GM12878 (cell line): Measurements from ENCODE around the gene GARIN3. TPM values are rescaled to one million over a fixed set of nuclear protein-coding genes. Genes with fewer than 3 reads are reported as not detected.

Source experiments
- ATAC-seq: fragments of 200-7000 bp; cut with Tn5 transposase; 3 replicates; pipeline ENCODE4 v1.9.1; 2020; ENCODE audit warnings: mild to moderate bottlenecking, moderate library complexity
- BruUV-seq: library from RNA; stranded (reverse); fragments of 400-500 nt; replicated peaks from 2 replicates; lab custom pipeline; 2021; lab: Mats Ljungman, UMichigan
- CTCF ChIA-PET: fragments of 300-600 bp; sonication (Branson Sonifier 250); formaldehyde crosslinking; extraction: SDS; loops from one replicate; lab custom pipeline; 2021; ENCODE audit warnings: inconsistent platforms; lab: Yijun Ruan, JAX
- POLR2A ChIA-PET: fragments of 350-600 bp; formaldehyde crosslinking; extraction: SDS; loops from one replicate; lab custom pipeline; 2021; ENCODE audit warnings: inconsistent platforms; lab: Charles Lee
- RAD21 ChIA-PET: fragments of 300-600 bp; sonication (Branson Sonifier 250); formaldehyde crosslinking; loops from one replicate; lab custom pipeline; 2023; ENCODE audit warnings: antibody characterized with exemption; ENCODE audit not compliant: unreplicated experiment; lab: Charles Lee
- SMC1A ChIA-PET: fragments of 300-600 bp; sonication (Branson Sonifier 250); formaldehyde crosslinking; loops from one replicate; lab custom pipeline; 2023; ENCODE audit not compliant: unreplicated experiment, uncharacterized antibody; lab: Charles Lee
- DNase-seq: peaks from one replicate; pipeline ENCODE4 v3.0.0-alpha.2; 2011; ENCODE audit warnings: low read depth, low spot score
- FAIRE-seq: peaks from 3 replicates; lab custom pipeline; 2011; peaks lifted over from hg19 to GRCh38; lab: Jason Lieb, UNC
- H2AFZ ChIP-seq: 2 replicates; pipeline ENCODE4 v1.6.0; 2011; ENCODE audit warnings: low read depth, low read length, control low read depth; ENCODE audit not compliant: control insufficient read depth
- H3K27ac ChIP-seq: 2 replicates; pipeline ENCODE4 v1.5.1; 2011; ENCODE audit warnings: control low read depth; ENCODE audit not compliant: control insufficient read depth, insufficient read depth
- H3K27me3 ChIP-seq, 2 experiments: replicated peaks in 1 of 2; 2 replicates each; pipeline versions ENCODE4 v1.6.0 to v1.6.1; 2011; ENCODE audit warnings: low read length in 1 of 2; ENCODE audit not compliant: control insufficient read depth in 2 of 2, insufficient read depth in 2 of 2
- H3K36me3 ChIP-seq, 2 experiments: 2 replicates each; pipeline ENCODE4 v1.5.1; 2011; ENCODE audit warnings: low read length in 1 of 2; ENCODE audit not compliant: control insufficient read depth in 2 of 2, insufficient read depth in 2 of 2
- H3K4me1 ChIP-seq: 2 replicates; pipeline ENCODE4 v1.6.1; 2011; ENCODE audit warnings: mild to moderate bottlenecking, low read length, moderate library complexity, mixed read lengths; ENCODE audit not compliant: control insufficient read depth, insufficient read depth
- H3K4me2 ChIP-seq: 2 replicates; pipeline ENCODE4 v1.6.0; 2011; ENCODE audit warnings: control low read depth; ENCODE audit not compliant: control insufficient read depth, insufficient read depth
- H3K4me3 ChIP-seq: fragments of 200-600 bp; sonication (generic); 2 replicates; pipeline ENCODE4 v1.5.1; 2016
- H3K79me2 ChIP-seq: 2 replicates; pipeline ENCODE4 v1.6.0; 2011; ENCODE audit warnings: low read length; ENCODE audit not compliant: control insufficient read depth, insufficient read depth
- H3K9ac ChIP-seq: 2 replicates; pipeline ENCODE4 v1.8.0; 2011; ENCODE audit warnings: low read length, control low read depth, mixed read lengths; ENCODE audit not compliant: control insufficient read depth, insufficient read depth
- H3K9me3 ChIP-seq: replicated peaks from 3 replicates; pipeline ENCODE4 v1.5.1; 2011; ENCODE audit warnings: mild to moderate bottlenecking, low read length; ENCODE audit not compliant: control insufficient read depth, insufficient read depth
- H4K20me1 ChIP-seq: 2 replicates; pipeline ENCODE4 v1.6.0; 2011; ENCODE audit not compliant: control insufficient read depth, insufficient read depth
- EZH2 ChIP-seq: IDR thresholded peaks from 2 replicates; pipeline ENCODE4 v1.6.1; 2012; ENCODE audit warnings: low read depth, mild to moderate bottlenecking, control low read depth, inconsistent platforms, low read length, borderline replicate concordance; ENCODE audit not compliant: control insufficient read depth
- JUNB ChIP-seq: IDR thresholded peaks from 2 replicates; pipeline ENCODE4 v1.6.1; 2016; ENCODE audit warnings: antibody characterized with exemption, mild to moderate bottlenecking
- NBN ChIP-seq: fragments of 450-650 bp; IDR thresholded peaks from 2 replicates; pipeline ENCODE4 v1.6.1; 2016
- RAD21 ChIP-seq: IDR thresholded peaks from 2 replicates; pipeline ENCODE4 v1.6.1; 2011; ENCODE audit warnings: mild to moderate bottlenecking, low read depth, low read length, moderate library complexity; ENCODE audit not compliant: insufficient read depth
- RELB ChIP-seq: fragments of 450-650 bp; IDR thresholded peaks from 2 replicates; pipeline ENCODE4 v1.6.1; 2017; ENCODE audit warnings: low read depth, mild to moderate bottlenecking, moderate library complexity
- SMAD1 ChIP-seq: fragments of 450-650 bp; IDR thresholded peaks from 2 replicates; pipeline ENCODE4 v1.6.1; 2018; ENCODE audit warnings: mild to moderate bottlenecking, low read depth; ENCODE audit not compliant: partially characterized antibody
- STAT3 ChIP-seq: IDR thresholded peaks from 2 replicates; pipeline ENCODE4 v1.6.1; 2011; ENCODE audit warnings: low read depth, low read length, improper control_type of control experiment
- WGBS: methylation state at CpG from one replicate; pipeline ENCODE4 v1.1.6; 2016; ENCODE audit warnings: low lambda C conversion rate; ENCODE audit not compliant: insufficient replicate concordance, insufficient coverage; ENCODE audit errors: missing lambda C conversion rate; 5-methylcytosine and 5-hydroxymethylcytosine counted together
- in situ Hi-C: fragments of 300-500 bp; cut with MboI; formaldehyde crosslinking; loops from 9 replicates; pipeline ENCODE4 v1.14.3; 2018; ENCODE audit warnings: mixed read lengths
- intact Hi-C: fragments of 100-400 bp; cut with micrococcal nuclease; formaldehyde crosslinking; loops from one replicate; pipeline ENCODE4 v1.14.2; 2022; ENCODE audit not compliant: unreplicated experiment
- polyA plus RNA-seq, 11 experiments: library from polyadenylated mRNA; depleted of rRNA in 4 of 11; unstranded in 6 of 11; stranded (reverse) in 5 of 11; fragments of >200 nt; fragmentation: Nextera tagmentation in 4 of 11; fragmentation: Illumina TruSeq in 1 of 11; extraction: Ambion mirVana in 4 of 11; extraction: Trizol in 1 of 11; gene quantifications; 1 replicate in 1 of 11; 2 replicates in 10 of 11; pipeline versions ENCODE4 v1.2.1 to v1.2.3, GENCODE V29; 2011 to 2016; ENCODE audit warnings: inconsistent platforms in 2 of 11, missing spikeins in 2 of 11, low read depth in 1 of 11
- total RNA-seq, 4 experiments: library from RNA; depleted of rRNA in 3 of 4; stranded (reverse); fragments of >200 nt in 3 of 4; fragmentation: Illumina TruSeq in 1 of 4; extraction: Trizol in 1 of 4; gene quantifications; 2 replicates each; pipeline versions ENCODE4 v1.2.1 to v1.2.3, GENCODE V29; 2013 to 2021
- TF ChIP-seq, protein P1 (sequence below): IDR thresholded peaks from 2 replicates; pipeline ENCODE4 v1.6.1; 2012; ENCODE audit warnings: improper control_type of control experiment, low read depth, low read length; ENCODE audit not compliant: insufficient replicate concordance

The GARIN3 gene
- total and polyA plus RNA-seq, 10 of the 15 experiments (the other 5 are each of a cell fraction or from before 2014, with no cell fraction given): 0.15 TPM; not detected in 9

GRCh38 chr5:157130925-157131324, 35.1 kb downstream of the GARIN3 start:
- H3K27me3 ChIP-seq: no peaks in the 10 kb centered on the region
- SMC1A ChIA-PET: interaction anchor here (0.6 to 4.6 kb wide), 21 partner anchors 11 to 1324 kb away, joined by 3 to 54 read pairs (median 4); partner anchors contain the start of gene MED7

More at GRCh38 chr5:157130925-157131324, 35.1 kb downstream of the GARIN3 start:
- peak; percentile 82 for ATAC-seq
- no TSS peak for BruUV-seq
- H3K9ac ChIP-seq: no peak overlapping the region
- FAIRE-seq: no peak
- intact Hi-C loops (loop anchor here (5.0 to 10.0 kb wide), 5 partner anchors 304 to 1994 kb away; no protein-coding TSS in a partner anchor), in situ Hi-C loops (no loop called here)
- no peaks in the 10 kb centered on the region for H4K20me1 ChIP-seq
- no peak overlapping the region for H3K4me3 ChIP-seq
- H3K27ac ChIP-seq: no peak overlapping the region
- H3K36me3 ChIP-seq: 0 out of 4 replicates have a peak, but pooled peaks cover 0 to under 1% of the 10 kb centered on the region in 2 experiments
- no peaks in the 10 kb centered on the region for H3K9me3 ChIP-seq
- no peak for DNase-seq
- no peaks in the 10 kb centered on the region for H3K79me2 ChIP-seq
- no peak overlapping the region for H2AFZ ChIP-seq
- WGBS: 10% methylated on average over 6 of the region's 7 CpGs
- ChIA-PET POLR2A (interaction anchor here (0.6 to 2.7 kb wide), 5 partner anchors 12 to 240 kb away, joined by 3 to 9 read pairs (median 5); partner anchors contain the start of genes HAVCR2 and MED7), CTCF (interaction anchor here (0.6 to 4.8 kb wide), 22 partner anchors 11 to 1514 kb away, joined by 3 to 51 read pairs (median 5); partner anchors contain the start of gene HAVCR2), RAD21 (interaction anchor here (0.8 to 1.9 kb wide), 8 partner anchors 8 to 210 kb away, joined by 3 to 23 read pairs (median 8); no protein-coding TSS in a partner anchor)
- H3K4me2 ChIP-seq: no peak overlapping the region
- H3K4me1 ChIP-seq: peaks cover 5% of the 10 kb centered on the region; the same call in 1 of the 2 replicates
- TF ChIP-seq RELB (no peak), SMAD1 (no peak), RAD21 (peak; percentile 11; the same call in 1 of the 2 replicates), EZH2 (no peak), NBN (no peak), STAT3 (no peak), JUNB (no peak)
- TF ChIP-seq, protein P1, sequence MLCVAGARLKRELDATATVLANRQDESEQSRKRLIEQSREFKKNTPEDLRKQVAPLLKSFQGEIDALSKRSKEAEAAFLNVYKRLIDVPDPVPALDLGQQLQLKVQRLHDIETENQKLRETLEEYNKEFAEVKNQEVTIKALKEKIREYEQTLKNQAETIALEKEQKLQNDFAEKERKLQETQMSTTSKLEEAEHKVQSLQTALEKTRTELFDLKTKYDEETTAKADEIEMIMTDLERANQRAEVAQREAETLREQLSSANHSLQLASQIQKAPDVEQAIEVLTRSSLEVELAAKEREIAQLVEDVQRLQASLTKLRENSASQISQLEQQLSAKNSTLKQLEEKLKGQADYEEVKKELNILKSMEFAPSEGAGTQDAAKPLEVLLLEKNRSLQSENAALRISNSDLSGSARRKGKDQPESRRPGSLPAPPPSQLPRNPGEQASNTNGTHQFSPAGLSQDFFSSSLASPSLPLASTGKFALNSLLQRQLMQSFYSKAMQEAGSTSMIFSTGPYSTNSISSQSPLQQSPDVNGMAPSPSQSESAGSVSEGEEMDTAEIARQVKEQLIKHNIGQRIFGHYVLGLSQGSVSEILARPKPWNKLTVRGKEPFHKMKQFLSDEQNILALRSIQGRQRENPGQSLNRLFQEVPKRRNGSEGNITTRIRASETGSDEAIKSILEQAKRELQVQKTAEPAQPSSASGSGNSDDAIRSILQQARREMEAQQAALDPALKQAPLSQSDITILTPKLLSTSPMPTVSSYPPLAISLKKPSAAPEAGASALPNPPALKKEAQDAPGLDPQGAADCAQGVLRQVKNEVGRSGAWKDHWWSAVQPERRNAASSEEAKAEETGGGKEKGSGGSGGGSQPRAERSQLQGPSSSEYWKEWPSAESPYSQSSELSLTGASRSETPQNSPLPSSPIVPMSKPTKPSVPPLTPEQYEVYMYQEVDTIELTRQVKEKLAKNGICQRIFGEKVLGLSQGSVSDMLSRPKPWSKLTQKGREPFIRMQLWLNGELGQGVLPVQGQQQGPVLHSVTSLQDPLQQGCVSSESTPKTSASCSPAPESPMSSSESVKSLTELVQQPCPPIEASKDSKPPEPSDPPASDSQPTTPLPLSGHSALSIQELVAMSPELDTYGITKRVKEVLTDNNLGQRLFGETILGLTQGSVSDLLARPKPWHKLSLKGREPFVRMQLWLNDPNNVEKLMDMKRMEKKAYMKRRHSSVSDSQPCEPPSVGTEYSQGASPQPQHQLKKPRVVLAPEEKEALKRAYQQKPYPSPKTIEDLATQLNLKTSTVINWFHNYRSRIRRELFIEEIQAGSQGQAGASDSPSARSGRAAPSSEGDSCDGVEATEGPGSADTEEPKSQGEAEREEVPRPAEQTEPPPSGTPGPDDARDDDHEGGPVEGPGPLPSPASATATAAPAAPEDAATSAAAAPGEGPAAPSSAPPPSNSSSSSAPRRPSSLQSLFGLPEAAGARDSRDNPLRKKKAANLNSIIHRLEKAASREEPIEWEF: no peak
